Activated naive CD4-positive, alpha-beta T cell treated with anti-CD3 and anti-CD28 coated beads, Interleukin-2, amount 10 ng/mL, durations not matched to agents 7 days and 5 days (primary cell): Measurements from ENCODE around the gene GATA5.

Experiments
- CTCF ChIA-PET: fragments of 350-600 bp; sonication (Branson Sonifier 250); formaldehyde crosslinking; loops from one replicate; lab custom pipeline; 2021; ENCODE audit warnings: antibody characterized with exemption; lab: Charles Lee
- DNase-seq: peaks from one replicate; pipeline ENCODE4 v3.0.0-alpha.2; 2020
- H3K27ac Mint-ChIP-seq: one replicate; pipeline ENCODE4 v1.8.0; 2021; ENCODE audit warnings: mild to moderate bottlenecking, moderate library complexity, mixed read lengths
- H3K27me3 Mint-ChIP-seq: one replicate; pipeline ENCODE4 v1.8.0; 2021; ENCODE audit warnings: mild to moderate bottlenecking, mixed read lengths
- H3K36me3 Mint-ChIP-seq: one replicate; pipeline ENCODE4 v1.8.0; 2021; ENCODE audit warnings: mixed read lengths
- H3K4me1 Mint-ChIP-seq: one replicate; pipeline ENCODE4 v1.8.0; 2021; ENCODE audit warnings: mixed read lengths
- H3K4me3 Mint-ChIP-seq: one replicate; pipeline ENCODE4 v1.8.0; 2021; ENCODE audit warnings: mild to moderate bottlenecking, moderate library complexity, mixed read lengths
- H3K9me3 Mint-ChIP-seq: one replicate; pipeline ENCODE4 v1.8.0; 2021; ENCODE audit warnings: mixed read lengths

The GATA5 gene

GRCh38 chr20:62424249-62425107 lies 51.3 kb downstream of the GATA5 start:
- peaks cover 12% of the 10 kb centered on the region for H3K27me3 Mint-ChIP-seq
- no peak overlapping the region for H3K27ac Mint-ChIP-seq
- no peak for DNase-seq
- CTCF ChIA-PET = no interaction called here
- H3K9me3 Mint-ChIP-seq = peaks cover 4% of the 10 kb centered on the region
- H3K36me3 Mint-ChIP-seq = no peaks in the 10 kb centered on the region
- H3K4me3 Mint-ChIP-seq = no peak overlapping the region
- no peaks in the 10 kb centered on the region for H3K4me1 Mint-ChIP-seq

DNA sequence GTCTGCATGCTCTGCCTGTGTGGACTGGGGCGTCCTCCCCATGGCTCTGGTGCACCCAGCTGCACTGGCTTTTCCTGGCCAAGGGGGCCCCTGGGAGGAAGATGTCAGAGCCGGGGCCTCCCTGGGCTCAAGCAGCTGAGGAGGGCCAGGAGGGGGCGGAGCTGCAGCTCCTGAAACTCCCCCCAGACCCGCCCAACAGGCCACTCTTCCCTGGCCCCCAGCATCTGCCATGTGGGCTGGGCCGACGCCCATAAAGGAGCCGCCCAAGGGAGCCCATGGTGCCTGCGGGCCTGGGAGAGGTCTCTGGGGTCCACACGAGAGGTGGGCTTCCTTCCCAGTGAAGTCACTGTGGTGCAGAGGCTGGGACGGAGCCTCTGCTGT lies 52.5 kb downstream of the GATA5 start:
- peaks cover 3% of the 10 kb centered on the region for H3K27me3 Mint-ChIP-seq
- no peaks in the 10 kb centered on the region for H3K36me3 Mint-ChIP-seq
- peaks cover 4% of the 10 kb centered on the region for H3K9me3 Mint-ChIP-seq
- CTCF ChIA-PET = no interaction called here
- DNase-seq = no peak
- H3K27ac Mint-ChIP-seq = no peak overlapping the region
- no peaks in the 10 kb centered on the region for H3K4me1 Mint-ChIP-seq
- no peak overlapping the region for H3K4me3 Mint-ChIP-seq

DNA sequence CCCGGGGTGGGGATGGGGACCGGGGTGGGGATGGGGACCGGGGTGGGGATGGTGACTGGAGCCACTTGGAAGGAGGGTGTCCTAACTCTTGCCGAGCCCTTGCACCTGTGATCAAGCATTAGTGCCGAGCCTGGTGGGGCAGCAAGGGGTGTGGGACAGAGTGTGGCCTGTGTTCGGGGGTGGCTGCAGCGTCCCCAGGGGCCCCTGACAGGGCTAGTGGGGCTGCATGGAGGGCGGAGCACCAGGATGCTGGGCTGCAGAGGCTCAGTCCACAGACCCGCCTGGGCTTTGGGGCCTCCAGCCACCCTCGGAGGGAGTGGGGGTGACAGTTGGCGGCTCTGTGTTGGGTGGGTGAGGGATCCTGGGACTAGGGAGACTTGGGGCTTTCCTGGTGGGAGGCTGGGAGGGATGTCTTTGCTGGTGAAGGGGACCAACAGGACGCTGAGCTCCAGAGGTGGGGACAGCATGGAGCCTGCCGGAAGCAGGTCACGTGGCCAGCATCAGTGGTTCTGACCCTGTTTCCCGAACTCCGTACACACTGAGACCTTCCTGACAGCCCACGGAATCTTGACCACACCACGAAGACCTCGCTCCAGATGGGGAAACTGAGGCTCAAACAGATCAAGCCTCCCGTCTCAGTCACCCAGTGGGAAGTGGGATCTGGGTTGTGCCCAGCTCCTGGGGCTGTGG lies 53.0 kb downstream of the GATA5 start:
- CTCF ChIA-PET = no interaction called here
- Mint-ChIP-seq H3K9me3 (peaks cover 4% of the 10 kb centered on the region), H3K27ac (no peak overlapping the region), H3K4me3 (no peak overlapping the region), H3K27me3 (peaks cover 3% of the 10 kb centered on the region), H3K36me3 (no peaks in the 10 kb centered on the region), H3K4me1 (no peaks in the 10 kb centered on the region)
- DNase-seq = no peak

- H3K4me1 Mint-ChIP-seq = no peaks in the 10 kb centered on the region
- no peak overlapping the region for H3K4me3 Mint-ChIP-seq
- H3K36me3 Mint-ChIP-seq = no peaks in the 10 kb centered on the region
- no peak overlapping the region for H3K27ac Mint-ChIP-seq
- DNase-seq = no peak
- H3K9me3 Mint-ChIP-seq = peaks cover 4% of the 10 kb centered on the region
- peaks cover 3% of the 10 kb centered on the region for H3K27me3 Mint-ChIP-seq
- CTCF ChIA-PET = no interaction called here
These were observed 54.1 kb downstream of the GATA5 start for GRCh38 chr20:62421716-62421990.

- no peak for DNase-seq
- CTCF ChIA-PET = no interaction called here
- H3K4me1 Mint-ChIP-seq = no peaks in the 10 kb centered on the region
- no peak overlapping the region for H3K27ac Mint-ChIP-seq
- peaks cover 4% of the 10 kb centered on the region for H3K9me3 Mint-ChIP-seq
- no peaks in the 10 kb centered on the region for H3K36me3 Mint-ChIP-seq
- no peak overlapping the region for H3K4me3 Mint-ChIP-seq
- peaks cover 3% of the 10 kb centered on the region for H3K27me3 Mint-ChIP-seq
These were observed 54.7 kb downstream of the GATA5 start for GRCh38 chr20:62420846-62421715.

- Mint-ChIP-seq H3K27ac (no peak overlapping the region), H3K9me3 (peaks cover 4% of the 10 kb centered on the region), H3K27me3 (peaks cover 3% of the 10 kb centered on the region), H3K36me3 (no peaks in the 10 kb centered on the region), H3K4me1 (no peaks in the 10 kb centered on the region), H3K4me3 (no peak overlapping the region)
- CTCF ChIA-PET = interaction anchor here (2.5 kb wide), 1 partner anchor 9 kb away, joined by 8 read pairs; no protein-coding TSS in a partner anchor
- DNase-seq = no peak
These were observed 56.0 kb downstream of the GATA5 start for GRCh38 chr20:62419759-62420158.

- H3K36me3 Mint-ChIP-seq = no peaks in the 10 kb centered on the region
- H3K9me3 Mint-ChIP-seq = peaks cover 4% of the 10 kb centered on the region
- H3K4me1 Mint-ChIP-seq = no peaks in the 10 kb centered on the region
- H3K4me3 Mint-ChIP-seq = no peak overlapping the region
- no peak for DNase-seq
- CTCF ChIA-PET = interaction anchor here (2.5 kb wide), 1 partner anchor 9 kb away, joined by 8 read pairs; no protein-coding TSS in a partner anchor
- no peak overlapping the region for H3K27ac Mint-ChIP-seq
- peaks cover 3% of the 10 kb centered on the region for H3K27me3 Mint-ChIP-seq
These were observed 56.9 kb downstream of the GATA5 start for GRCh38 chr20:62418709-62419487.

DNA sequence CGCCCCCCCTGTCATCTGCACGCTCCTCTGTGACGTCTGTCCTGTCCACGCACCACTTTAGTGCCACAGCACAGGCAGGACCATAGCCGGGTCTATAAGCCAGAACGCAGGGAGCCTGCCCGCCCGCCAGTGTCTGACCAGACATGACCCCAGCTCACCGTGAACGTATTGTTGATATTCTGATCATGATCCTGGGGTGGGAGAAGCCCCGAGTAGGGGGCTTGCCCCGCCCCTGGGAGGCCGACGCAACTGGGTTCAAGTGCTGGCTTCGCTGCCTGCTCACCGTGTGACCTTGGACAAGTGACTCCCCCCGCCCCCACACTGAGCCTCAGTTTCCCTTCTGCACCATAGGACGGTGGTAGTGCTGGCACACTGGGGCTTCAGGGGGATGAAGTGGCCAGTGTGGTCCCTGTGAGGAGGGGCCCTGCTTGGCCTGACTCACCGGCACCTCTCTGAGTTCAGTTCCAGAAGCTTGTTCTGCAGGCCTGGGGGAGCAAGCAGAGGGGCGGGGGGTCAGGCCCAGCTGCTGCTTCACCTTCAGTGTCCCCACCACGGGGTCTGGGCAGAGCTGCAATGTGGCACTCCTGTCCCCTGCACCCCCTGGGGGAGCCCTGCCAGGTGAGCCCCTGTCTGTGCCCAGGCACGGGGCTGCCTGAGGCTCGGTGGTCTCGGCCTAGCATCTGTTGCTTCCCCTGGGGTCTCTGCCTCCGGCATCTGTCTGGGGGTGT lies 57.6 kb downstream of the GATA5 start:
- H3K27ac Mint-ChIP-seq = no peak overlapping the region
- no peak overlapping the region for H3K4me3 Mint-ChIP-seq
- peaks cover 4% of the 10 kb centered on the region for H3K9me3 Mint-ChIP-seq
- CTCF ChIA-PET = interaction anchor here (2.5 kb wide), 1 partner anchor 8 kb away, joined by 8 read pairs; no protein-coding TSS in a partner anchor
- H3K27me3 Mint-ChIP-seq = no peaks in the 10 kb centered on the region
- H3K36me3 Mint-ChIP-seq = no peaks in the 10 kb centered on the region
- no peaks in the 10 kb centered on the region for H3K4me1 Mint-ChIP-seq
- DNase-seq = no peak

DNA sequence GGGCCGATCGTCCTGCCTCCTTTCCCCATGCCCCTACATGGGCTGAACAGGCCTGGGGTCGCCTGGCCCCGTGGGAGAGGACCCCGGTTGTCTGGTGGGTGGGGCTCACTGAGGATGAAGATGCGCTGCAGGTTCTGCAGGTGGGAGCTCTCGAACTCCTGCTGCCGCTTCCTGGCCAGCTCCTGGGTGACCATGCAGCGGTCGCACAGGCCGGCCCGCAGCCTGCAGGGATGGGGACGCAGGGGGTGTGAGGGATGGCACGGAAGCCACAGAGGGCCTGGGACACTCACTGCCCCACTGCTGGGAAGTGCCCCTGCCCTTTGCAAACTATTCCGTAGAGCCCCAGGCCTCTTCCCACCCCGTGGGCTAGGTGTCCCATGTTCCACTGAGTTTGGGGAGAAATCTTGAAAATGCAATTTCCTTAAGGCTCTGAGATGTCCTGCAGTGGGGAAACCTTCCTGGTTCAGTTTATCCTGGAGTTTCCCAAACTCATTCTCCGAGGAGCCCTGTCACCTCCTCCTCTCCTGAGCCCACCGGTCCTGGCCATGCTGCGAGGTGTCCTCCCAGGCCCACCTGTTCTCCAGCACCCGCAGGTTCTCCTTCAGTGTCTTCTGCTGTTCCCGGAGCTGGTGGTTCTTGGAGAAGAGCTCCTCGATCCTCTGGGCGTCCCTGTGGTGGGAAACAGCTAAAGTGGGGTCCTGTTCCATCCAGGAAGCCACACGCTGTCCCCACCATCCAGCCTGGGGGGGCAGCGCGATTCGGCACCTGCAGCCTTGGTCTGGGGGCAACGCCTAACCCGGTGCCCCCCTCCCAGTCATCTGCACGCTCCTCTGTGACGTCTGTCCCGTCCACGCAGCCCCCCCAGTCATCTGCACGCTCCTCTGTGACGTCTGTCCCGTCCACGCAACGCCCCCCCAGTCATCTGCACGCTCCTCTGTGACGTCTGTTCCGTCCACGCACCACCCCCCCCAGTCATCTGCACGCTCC lies 58.9 kb downstream of the GATA5 start:
- Mint-ChIP-seq H3K36me3 (no peaks in the 10 kb centered on the region), H3K9me3 (peaks cover 4% of the 10 kb centered on the region), H3K27ac (no peak overlapping the region), H3K27me3 (no peaks in the 10 kb centered on the region), H3K4me3 (no peak overlapping the region), H3K4me1 (no peaks in the 10 kb centered on the region)
- CTCF ChIA-PET = no interaction called here
- no peak for DNase-seq

DNA sequence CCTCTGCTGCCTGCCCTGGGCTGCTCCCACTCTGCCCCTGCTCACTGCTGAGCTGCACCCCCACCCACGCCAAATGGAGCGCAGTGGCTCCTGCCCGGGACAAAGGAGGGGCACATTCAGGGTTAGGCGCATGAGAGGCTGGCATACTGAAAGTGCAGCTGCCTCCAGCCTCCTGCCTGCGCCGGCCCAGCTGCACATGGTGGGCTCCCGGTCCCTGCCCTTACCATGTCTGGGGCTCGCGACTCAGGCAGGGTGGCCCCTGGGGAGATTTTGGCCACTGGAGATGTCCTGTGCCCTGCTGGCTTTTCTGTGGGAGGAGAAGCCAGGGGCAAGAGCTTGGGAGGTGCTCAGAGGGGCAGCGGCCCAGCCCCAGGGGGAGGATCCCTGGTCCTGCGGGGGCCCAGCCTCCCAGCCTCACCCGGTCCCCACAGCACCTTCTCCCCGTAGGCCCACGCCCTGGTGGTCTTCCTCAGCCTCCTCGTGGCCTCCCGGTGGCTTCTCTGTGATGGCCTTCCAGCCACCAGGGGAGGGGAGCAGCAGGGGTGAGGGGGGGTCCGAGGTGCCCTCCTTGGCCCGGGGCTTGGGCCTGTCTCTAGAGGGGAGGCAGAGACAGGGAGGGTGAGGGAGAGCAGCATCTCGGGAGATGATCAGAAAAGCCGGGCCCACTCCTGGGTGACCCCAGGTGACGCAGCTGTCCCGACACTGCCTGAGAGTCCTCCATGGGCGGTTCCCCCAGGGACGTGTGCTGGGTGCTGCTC lies 60.3 kb downstream of the GATA5 start:
- CTCF ChIA-PET = no interaction called here
- Mint-ChIP-seq H3K36me3 (no peaks in the 10 kb centered on the region), H3K9me3 (no peaks in the 10 kb centered on the region), H3K27me3 (peaks cover 9% of the 10 kb centered on the region), H3K4me1 (no peaks in the 10 kb centered on the region), H3K27ac (no peak overlapping the region), H3K4me3 (no peak overlapping the region)
- no peak for DNase-seq

- CTCF ChIA-PET = no interaction called here
- H3K4me1 Mint-ChIP-seq = peaks cover 10% of the 10 kb centered on the region
- no peak overlapping the region for H3K27ac Mint-ChIP-seq
- H3K9me3 Mint-ChIP-seq = no peaks in the 10 kb centered on the region
- no peak overlapping the region for H3K4me3 Mint-ChIP-seq
- no peak for DNase-seq
- H3K27me3 Mint-ChIP-seq = peaks cover 25% of the 10 kb centered on the region
- H3K36me3 Mint-ChIP-seq = no peaks in the 10 kb centered on the region
These were observed 61.8 kb downstream of the GATA5 start for GRCh38 chr20:62413896-62414481.
